ENCODE results near the gene RAPGEF1.
A peak's percentile ranks its signal among the peaks of the same experiment; 100 is the strongest.

RAPGEF1 gene

DNA sequence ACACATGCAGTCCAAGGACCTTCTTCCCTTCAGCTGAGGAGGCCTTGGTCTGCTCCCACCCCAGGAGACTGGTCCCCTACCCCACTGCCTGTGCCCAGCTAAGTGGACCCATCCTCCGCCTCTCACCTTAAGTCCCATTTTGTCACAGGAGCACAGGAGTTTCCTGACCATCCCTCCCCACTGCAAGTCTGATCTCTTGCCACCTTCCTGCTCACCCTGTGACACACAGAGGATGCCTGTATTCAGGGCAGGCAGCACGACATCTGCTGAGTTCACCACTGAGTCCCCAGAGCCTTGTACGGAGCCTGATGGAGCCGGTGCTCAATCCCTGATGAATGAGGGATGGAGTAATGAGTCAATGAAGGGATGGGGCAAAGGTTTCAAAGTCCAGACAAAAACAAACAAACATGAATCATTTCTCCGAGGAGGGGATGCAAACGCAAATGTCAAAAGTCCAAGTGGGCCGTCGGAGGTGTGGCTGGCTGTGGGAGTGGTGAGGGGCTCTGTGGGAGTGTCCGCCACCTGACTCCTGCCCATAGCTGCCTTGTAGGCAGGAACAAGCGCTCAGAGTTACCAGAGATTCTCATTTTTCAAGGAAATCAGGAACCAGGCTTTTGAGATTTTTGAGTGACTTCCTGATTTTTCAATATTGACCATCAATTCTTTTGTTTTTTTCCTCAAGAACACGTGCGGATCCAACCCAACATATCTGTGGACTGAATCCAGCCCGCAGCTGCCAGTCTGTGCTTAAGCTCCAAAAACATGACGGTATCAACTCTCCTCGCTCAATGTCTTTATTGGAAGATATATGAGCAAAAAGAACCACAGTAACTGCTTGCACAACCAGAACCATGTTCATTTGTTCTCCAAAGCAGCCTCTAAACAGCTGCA is 4.4 kb downstream of the RAPGEF1 start (continued):
- 0 out of 2 replicates have a peak, but pooled peaks have one; percentile 28 for TF ChIP-seq PATZ1 (tag by site-specific recombination; IDR thresholded peaks at IDR 0.05)
- no peak for TF ChIP-seq SETDB1 (IDR thresholded peaks at IDR 0.05; ENCODE audit: insufficient read length, low read length)
- TF ChIP-seq ZBTB7A (tag by site-specific recombination; IDR thresholded peaks at IDR 0.05; ENCODE audit: low read depth): no peak
- TF ChIP-seq, protein P1, sequence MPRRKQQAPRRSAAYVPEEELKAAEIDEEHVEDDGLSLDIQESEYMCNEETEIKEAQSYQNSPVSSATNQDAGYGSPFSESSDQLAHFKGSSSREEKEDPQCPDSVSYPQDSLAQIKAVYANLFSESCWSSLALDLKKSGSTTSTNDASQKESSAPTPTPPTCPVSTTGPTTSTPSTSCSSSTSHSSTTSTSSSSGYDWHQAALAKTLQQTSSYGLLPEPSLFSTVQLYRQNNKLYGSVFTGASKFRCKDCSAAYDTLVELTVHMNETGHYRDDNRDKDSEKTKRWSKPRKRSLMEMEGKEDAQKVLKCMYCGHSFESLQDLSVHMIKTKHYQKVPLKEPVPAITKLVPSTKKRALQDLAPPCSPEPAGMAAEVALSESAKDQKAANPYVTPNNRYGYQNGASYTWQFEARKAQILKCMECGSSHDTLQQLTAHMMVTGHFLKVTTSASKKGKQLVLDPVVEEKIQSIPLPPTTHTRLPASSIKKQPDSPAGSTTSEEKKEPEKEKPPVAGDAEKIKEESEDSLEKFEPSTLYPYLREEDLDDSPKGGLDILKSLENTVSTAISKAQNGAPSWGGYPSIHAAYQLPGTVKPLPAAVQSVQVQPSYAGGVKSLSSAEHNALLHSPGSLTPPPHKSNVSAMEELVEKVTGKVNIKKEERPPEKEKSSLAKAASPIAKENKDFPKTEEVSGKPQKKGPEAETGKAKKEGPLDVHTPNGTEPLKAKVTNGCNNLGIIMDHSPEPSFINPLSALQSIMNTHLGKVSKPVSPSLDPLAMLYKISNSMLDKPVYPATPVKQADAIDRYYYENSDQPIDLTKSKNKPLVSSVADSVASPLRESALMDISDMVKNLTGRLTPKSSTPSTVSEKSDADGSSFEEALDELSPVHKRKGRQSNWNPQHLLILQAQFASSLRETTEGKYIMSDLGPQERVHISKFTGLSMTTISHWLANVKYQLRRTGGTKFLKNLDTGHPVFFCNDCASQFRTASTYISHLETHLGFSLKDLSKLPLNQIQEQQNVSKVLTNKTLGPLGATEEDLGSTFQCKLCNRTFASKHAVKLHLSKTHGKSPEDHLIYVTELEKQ (tag by site-specific recombination; IDR thresholded peaks at IDR 0.05; ENCODE audit: borderline replicate concordance): no peak
- no peak for TF ChIP-seq ZNF133 (tag by site-specific recombination; IDR thresholded peaks at IDR 0.05)
- TF ChIP-seq, protein P2, sequence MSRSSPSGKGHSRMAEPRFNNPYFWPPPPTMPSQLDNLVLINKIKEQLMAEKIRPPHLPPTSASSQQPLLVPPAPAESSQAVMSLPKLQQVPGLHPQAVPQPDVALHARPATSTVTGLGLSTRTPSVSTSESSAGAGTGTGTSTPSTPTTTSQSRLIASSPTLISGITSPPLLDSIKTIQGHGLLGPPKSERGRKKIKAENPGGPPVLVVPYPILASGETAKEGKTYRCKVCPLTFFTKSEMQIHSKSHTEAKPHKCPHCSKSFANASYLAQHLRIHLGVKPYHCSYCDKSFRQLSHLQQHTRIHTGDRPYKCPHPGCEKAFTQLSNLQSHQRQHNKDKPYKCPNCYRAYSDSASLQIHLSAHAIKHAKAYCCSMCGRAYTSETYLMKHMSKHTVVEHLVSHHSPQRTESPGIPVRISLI (tag by site-specific recombination; IDR thresholded peaks at IDR 0.05): no peak
- no peak for TF ChIP-seq ZNF670 (tag by site-specific recombination; IDR thresholded peaks at IDR 0.05; ENCODE audit: low read depth)
- TF ChIP-seq ZNF76 (tag by site-specific recombination; IDR thresholded peaks at IDR 0.05; ENCODE audit: borderline replicate concordance, low read depth): no peak
- TF ChIP-seq ZFP41 (tag by site-specific recombination; IDR thresholded peaks at IDR 0.05; ENCODE audit: borderline replicate concordance): no peak
- no peak for TF ChIP-seq ZNF274 (IDR thresholded peaks at IDR 0.05; ENCODE audit: low read length)
- TF ChIP-seq ZNF274 (tag by site-specific recombination; IDR thresholded peaks at IDR 0.05; ENCODE audit: borderline replicate concordance): no peak
- TF ChIP-seq ZNF266 (tag by site-specific recombination; IDR thresholded peaks at IDR 0.05; ENCODE audit: low read depth): no peak
- TF ChIP-seq HOXD13 (CRISPR knock-in tag; IDR thresholded peaks at IDR 0.05; ENCODE audit: borderline replicate concordance): no peak

GRCh38 chr9:131734781-131735180 is 5.1 kb downstream of the RAPGEF1 start:
- ChIA-PET POLR2A (interaction anchor here (1.4 kb wide), 1 partner anchor 15 kb away, joined by 3 read pairs; no protein-coding TSS in a partner anchor), CTCF (interaction anchor here (0.8 to 2.7 kb wide), 3 partner anchors 143 to 285 kb away, joined by 3 to 13 read pairs (median 5); no protein-coding TSS in a partner anchor)
- H3K9me3 ChIP-seq (ENCODE audit: control insufficient read depth, insufficient read depth, low read depth, low read length): no peaks in the 10 kb centered on the region

DNA sequence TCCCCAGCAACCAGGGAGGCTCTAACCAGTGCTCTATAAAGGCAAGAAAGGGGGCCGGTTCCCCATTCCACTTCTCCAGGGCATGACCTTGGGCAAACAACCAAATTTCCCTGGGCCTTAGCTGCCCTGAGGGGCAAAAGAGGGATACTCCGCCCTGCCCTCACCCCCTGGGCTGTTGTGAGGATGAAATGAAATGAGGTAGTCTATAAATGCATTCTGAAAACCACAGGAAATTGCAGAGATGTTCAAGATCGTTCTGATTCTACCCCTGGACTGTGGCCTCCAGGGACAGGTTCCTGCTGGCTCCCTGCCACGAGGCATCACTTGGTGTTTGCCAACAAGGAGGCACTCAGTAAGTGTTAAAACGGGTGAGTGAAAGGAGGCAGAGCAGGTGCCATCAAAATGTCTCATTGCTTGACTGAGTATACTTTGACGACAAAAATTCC is 5.7 kb downstream of the RAPGEF1 start:
- peaks cover 37% of the 10 kb centered on the region for H3K4me1 ChIP-seq (ENCODE audit: control insufficient read depth, insufficient read depth, low read length)
- no peaks in the 10 kb centered on the region for H3K36me3 ChIP-seq (ENCODE audit: control insufficient read depth in 2 of 2, insufficient read depth in 1 of 2, low read length in 2 of 2)
- H3K4me3 ChIP-seq (ENCODE audit: low read depth, low read length): no peak overlapping the region
- H3K9me3 ChIP-seq (ENCODE audit: control insufficient read depth, insufficient read depth, low read depth, low read length): no peaks in the 10 kb centered on the region
- POLR2A ChIA-PET: interaction anchor here (0.7 to 3.1 kb wide), 4 partner anchors 9 to 56 kb away, joined by 3 to 14 read pairs (median 4); no protein-coding TSS in a partner anchor
- CTCF ChIA-PET: interaction anchor here (0.6 to 2.7 kb wide), 8 partner anchors 17 to 435 kb away, joined by 3 to 13 read pairs (median 3); no protein-coding TSS in a partner anchor
- peak overlapping the region; percentile 60 for H3K27ac ChIP-seq (ENCODE audit: extremely low read depth, low read depth, low read length)
- no peak for TF ChIP-seq ZNF157 (tag by site-specific recombination; IDR thresholded peaks at IDR 0.05)
- TF ChIP-seq ZNF391 (tag by site-specific recombination; IDR thresholded peaks at IDR 0.05; ENCODE audit: borderline replicate concordance, low read depth): no peak
- peak; percentile 66 for TF ChIP-seq ZIC2 (tag by site-specific recombination; IDR thresholded peaks at IDR 0.05)
- TF ChIP-seq ZFP41 (tag by site-specific recombination; IDR thresholded peaks at IDR 0.05; ENCODE audit: borderline replicate concordance): no peak
- no peak for TF ChIP-seq ZNF658 (tag by site-specific recombination; IDR thresholded peaks at IDR 0.05)
- no peak for TF ChIP-seq ZNF707 (tag by site-specific recombination; IDR thresholded peaks at IDR 0.05)
- no peak for TF ChIP-seq ZNF433 (tag by site-specific recombination; IDR thresholded peaks at IDR 0.05; ENCODE audit: low read depth)
- no peak for TF ChIP-seq ZNF16 (tag by site-specific recombination; IDR thresholded peaks at IDR 0.05; ENCODE audit: low read depth)
- TF ChIP-seq REPIN1 (tag by site-specific recombination; IDR thresholded peaks at IDR 0.05; ENCODE audit: low read depth): no peak
- TF ChIP-seq OSR2 (tag by site-specific recombination; IDR thresholded peaks at IDR 0.05): peak; percentile 61; the same call in 1 of the 2 replicates
- no peak for TF ChIP-seq ZSCAN23 (tag by site-specific recombination; IDR thresholded peaks at IDR 0.05)
- no peak for TF ChIP-seq ZNF48 (tag by site-specific recombination; IDR thresholded peaks at IDR 0.05)

More at GRCh38 chr9:131734781-131735180, 5.1 kb downstream of the RAPGEF1 start:
- Histone ChIP-seq H3K27ac (ENCODE audit: extremely low read depth, low read depth, low read length) (peak overlapping the region; percentile 36; the same call in 1 of the 2 replicates), H3K4me1 (ENCODE audit: control insufficient read depth, insufficient read depth, low read length) (peaks cover 37% of the 10 kb centered on the region), H3K36me3 (ENCODE audit: control insufficient read depth in 2 of 2, insufficient read depth in 1 of 2, low read length in 2 of 2) (no peaks in the 10 kb centered on the region), H3K4me3 (ENCODE audit: low read depth, low read length) (no peak overlapping the region)
- TF ChIP-seq SETDB1 (IDR thresholded peaks at IDR 0.05; ENCODE audit: insufficient read length, low read length): no peak
- TF ChIP-seq ZNF48 (tag by site-specific recombination; IDR thresholded peaks at IDR 0.05): no peak
- TF ChIP-seq ZNF335 (tag by site-specific recombination; conservative IDR thresholded peaks at IDR 0.05): peak; percentile 63; the same call in 1 of the 2 replicates
